GM10248 (cell line): ENCODE measurements around the gene ENGASE.
"Not testable (repeated sequence)": the region's sequence is repeated elsewhere in the genome, so short reads cannot be mapped to it uniquely, and the experiment has no call there.

Experiments used
- CTCF ChIA-PET: fragments of 300-600 bp; sonication (Branson Sonifier 250); formaldehyde crosslinking; extraction: SDS; loops from one replicate; lab custom pipeline; 2021; ENCODE audit warnings: antibody characterized with exemption; lab: Yijun Ruan, JAX
- POLR2A ChIA-PET: fragments of 350-650 bp; sonication (Branson Sonifier 250); formaldehyde crosslinking; extraction: SDS; loops from one replicate; lab custom pipeline; 2020; ENCODE audit warnings: antibody characterized with exemption; lab: Yijun Ruan, JAX
- DNase-seq: peaks from one replicate; pipeline ENCODE4 v3.0.0; 2012; ENCODE audit errors: extremely low spot score
- TF ChIP-seq, protein P1 (sequence below): IDR thresholded peaks from 2 replicates; pipeline ENCODE4 v1.5.1; 2012; ENCODE audit warnings: mild to moderate bottlenecking, low read depth; ENCODE audit errors: extremely low read depth, missing control alignments, control extremely low read depth

Gene ENGASE

GRCh38 chr17:79028496-79029326 lies 45.9 kb upstream of the ENGASE start:
- TF ChIP-seq, protein P1, sequence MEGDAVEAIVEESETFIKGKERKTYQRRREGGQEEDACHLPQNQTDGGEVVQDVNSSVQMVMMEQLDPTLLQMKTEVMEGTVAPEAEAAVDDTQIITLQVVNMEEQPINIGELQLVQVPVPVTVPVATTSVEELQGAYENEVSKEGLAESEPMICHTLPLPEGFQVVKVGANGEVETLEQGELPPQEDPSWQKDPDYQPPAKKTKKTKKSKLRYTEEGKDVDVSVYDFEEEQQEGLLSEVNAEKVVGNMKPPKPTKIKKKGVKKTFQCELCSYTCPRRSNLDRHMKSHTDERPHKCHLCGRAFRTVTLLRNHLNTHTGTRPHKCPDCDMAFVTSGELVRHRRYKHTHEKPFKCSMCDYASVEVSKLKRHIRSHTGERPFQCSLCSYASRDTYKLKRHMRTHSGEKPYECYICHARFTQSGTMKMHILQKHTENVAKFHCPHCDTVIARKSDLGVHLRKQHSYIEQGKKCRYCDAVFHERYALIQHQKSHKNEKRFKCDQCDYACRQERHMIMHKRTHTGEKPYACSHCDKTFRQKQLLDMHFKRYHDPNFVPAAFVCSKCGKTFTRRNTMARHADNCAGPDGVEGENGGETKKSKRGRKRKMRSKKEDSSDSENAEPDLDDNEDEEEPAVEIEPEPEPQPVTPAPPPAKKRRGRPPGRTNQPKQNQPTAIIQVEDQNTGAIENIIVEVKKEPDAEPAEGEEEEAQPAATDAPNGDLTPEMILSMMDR = no peak
- DNase-seq = no peak
- CTCF ChIA-PET = interaction anchor here (0.9 to 2.8 kb wide), 2 partner anchors 13 to 17 kb away, joined by 3 to 7 read pairs; no protein-coding TSS in a partner anchor
- POLR2A ChIA-PET = no interaction called here

GRCh38 chr17:79029327-79030009 lies 45.2 kb upstream of the ENGASE start:
- POLR2A ChIA-PET = no interaction called here
- TF ChIP-seq, protein P1 = no peak
- CTCF ChIA-PET = interaction anchor here (2.8 kb wide), 1 partner anchor 16 kb away, joined by 7 read pairs; no protein-coding TSS in a partner anchor
- DNase-seq = no peak

DNA sequence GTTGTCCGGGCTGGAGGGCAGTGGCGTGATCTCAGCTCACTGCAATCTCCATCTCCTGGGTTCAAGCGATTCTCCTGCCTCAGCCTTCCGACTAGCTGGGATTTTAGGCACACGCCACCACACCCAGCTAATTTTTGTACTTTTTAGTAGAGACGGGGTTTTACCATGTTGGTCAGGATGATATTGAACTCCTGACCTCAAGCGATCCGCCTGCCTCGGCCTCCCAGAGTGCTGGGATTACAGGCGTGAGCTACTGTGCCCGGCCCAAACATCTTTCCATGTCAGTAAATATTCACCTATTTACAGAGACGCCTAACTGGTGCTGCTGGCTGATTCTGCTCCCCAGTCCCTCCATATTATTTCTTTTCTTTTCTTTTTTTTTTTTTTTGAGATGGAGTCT lies 44.0 kb upstream of the ENGASE start:
- CTCF ChIA-PET = interaction anchor here (2.8 kb wide), 1 partner anchor 15 kb away, joined by 7 read pairs; no protein-coding TSS in a partner anchor
- DNase-seq, POLR2A ChIA-PET: not testable (repeated sequence)

- POLR2A ChIA-PET = no interaction called here
- no peak for DNase-seq
- TF ChIP-seq, protein P1 = no peak
- CTCF ChIA-PET = interaction anchor here (2.0 to 3.7 kb wide), 4 partner anchors 10 to 361 kb away, joined by 6 to 22 read pairs (median 16); no protein-coding TSS in a partner anchor
Observed at GRCh38 chr17:79031996-79032875, 42.4 kb upstream of the ENGASE start.

- ChIA-PET POLR2A (no interaction called here), CTCF (interaction anchor here (2.0 to 3.7 kb wide), 4 partner anchors 9 to 360 kb away, joined by 6 to 22 read pairs (median 16); no protein-coding TSS in a partner anchor)
- TF ChIP-seq, protein P1 = no peak
- DNase-seq = no peak
Observed at GRCh38 chr17:79033046-79033616, 41.5 kb upstream of the ENGASE start.

DNA sequence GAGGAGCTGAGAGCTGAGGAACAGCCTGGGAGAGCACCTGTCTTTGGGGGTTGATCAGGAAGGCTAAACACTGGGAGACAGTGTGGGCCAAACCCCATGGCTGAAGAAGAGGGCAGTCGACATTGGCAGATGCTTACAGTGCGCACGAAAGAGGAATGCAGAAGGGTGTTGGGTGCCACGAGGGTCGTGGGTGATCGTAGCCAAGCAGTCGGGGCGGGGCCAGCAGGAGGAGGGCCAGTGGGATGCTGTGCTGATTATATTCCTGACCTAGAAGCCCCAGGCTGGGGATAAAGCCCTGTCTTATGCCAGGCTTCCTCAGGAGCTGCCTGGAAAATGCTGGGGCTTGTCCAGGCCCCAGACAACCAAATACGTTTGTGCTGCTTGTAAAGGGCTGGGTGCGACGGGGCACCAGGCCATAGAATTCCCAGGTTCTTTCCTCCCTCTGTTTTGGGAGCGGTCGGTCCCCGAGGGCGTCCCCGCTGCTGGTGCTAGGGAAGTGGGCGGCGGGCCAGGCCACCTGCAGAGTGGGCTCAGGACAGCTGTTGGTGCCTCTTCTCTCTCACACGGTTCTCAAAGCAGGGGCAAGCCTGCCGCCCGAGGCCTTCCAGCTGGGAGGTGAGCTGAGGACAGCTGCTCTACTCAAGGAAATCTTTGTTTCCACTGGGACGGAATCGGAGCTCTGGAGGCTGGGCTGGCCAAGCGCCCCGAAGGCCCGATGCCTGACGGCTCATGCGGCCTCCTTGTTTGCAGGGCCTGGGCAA lies 40.7 kb upstream of the ENGASE start:
- DNase-seq = no peak
- CTCF ChIA-PET = interaction anchor here (1.2 to 3.7 kb wide), 5 partner anchors 8 to 360 kb away, joined by 3 to 22 read pairs (median 14); no protein-coding TSS in a partner anchor
- TF ChIP-seq, protein P1 = no peak
- POLR2A ChIA-PET = no interaction called here
